Lower lobe of right lung (tissue), 2 donors: ENCODE measurements around the gene CAAP1. TPM values are rescaled to one million over a fixed set of nuclear protein-coding genes. Genes with fewer than 3 reads are reported as not detected.

Source experiments
- ATAC-seq, 2 donors: fragments of 200-7000 bp; cut with Tn5 transposase; one replicate each; pipeline ENCODE4 v1.9.1; 2020 to 2022; ENCODE audit warnings: mild to moderate bottlenecking in 2 of 2, moderate library complexity in 2 of 2
- DNase-seq: peaks from one replicate; pipeline ENCODE4 v3.0.0-alpha.2; 2020
- H3K27ac ChIP-seq: fragments of 200-600 bp; one replicate; pipeline ENCODE4 v1.8.0; 2022
- H3K27me3 ChIP-seq: fragments of 200-600 bp; one replicate; pipeline ENCODE4 v1.8.0; 2022; ENCODE audit warnings: low read depth
- H3K36me3 ChIP-seq: fragments of 200-600 bp; one replicate; pipeline ENCODE4 v1.8.0; 2022; ENCODE audit warnings: mild to moderate bottlenecking
- H3K4me1 ChIP-seq: fragments of 200-600 bp; one replicate; pipeline ENCODE4 v1.8.0; 2022
- H3K4me3 ChIP-seq: fragments of 200-600 bp; one replicate; pipeline ENCODE4 v1.8.0; 2022; ENCODE audit warnings: mild to moderate bottlenecking
- H3K9me3 ChIP-seq: fragments of 200-600 bp; one replicate; pipeline ENCODE4 v1.8.0; 2022
- intact Hi-C: fragments of 100-400 bp; cut with DNase I; formaldehyde crosslinking; loops from one replicate; pipeline ENCODE4 v1.11.0; 2022
- long read RNA-seq: library from polyadenylated mRNA; unstranded; transcript quantifications from one replicate; pipeline ENCODE4 v2.0.0, GENCODE V29; 2021
- total RNA-seq: library from RNA; stranded (reverse); fragmentation: NEBNext Ultra II Directional; extraction: Animal tissue kit (Norgen Biotek cat#: 25700); gene quantifications from one replicate; pipeline ENCODE4 v1.2.1, GENCODE V29; 2021
- TF ChIP-seq, protein P1 (sequence below): fragments of 200-600 bp; IDR thresholded peaks from one replicate; pipeline ENCODE4 v1.8.0; 2022; ENCODE audit warnings: antibody characterized with exemption, mild to moderate bottlenecking
- donor health status: DM: no; HTN: yes; CAD: no; lungs with severe emphysema.

Gene CAAP1, protein sequence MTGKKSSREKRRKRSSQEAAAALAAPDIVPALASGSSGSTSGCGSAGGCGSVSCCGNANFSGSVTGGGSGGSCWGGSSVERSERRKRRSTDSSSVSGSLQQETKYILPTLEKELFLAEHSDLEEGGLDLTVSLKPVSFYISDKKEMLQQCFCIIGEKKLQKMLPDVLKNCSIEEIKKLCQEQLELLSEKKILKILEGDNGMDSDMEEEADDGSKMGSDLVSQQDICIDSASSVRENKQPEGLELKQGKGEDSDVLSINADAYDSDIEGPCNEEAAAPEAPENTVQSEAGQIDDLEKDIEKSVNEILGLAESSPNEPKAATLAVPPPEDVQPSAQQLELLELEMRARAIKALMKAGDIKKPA
- total RNA-seq: 13.3 TPM
- long read RNA-seq, transcript CAAP1-201 (6 exons, 2,791 nt): major isoform, 13 of 22 reads
- long read RNA-seq, transcript CAAP1-206 (6 exons, 1,532 nt): minor isoform, 7 of 22 reads
- long read RNA-seq, partial matches to known transcripts: 0 of 22 reads
- long read RNA-seq, other reads (novel, unspliced or antisense): 2 of 22 reads

DNA sequence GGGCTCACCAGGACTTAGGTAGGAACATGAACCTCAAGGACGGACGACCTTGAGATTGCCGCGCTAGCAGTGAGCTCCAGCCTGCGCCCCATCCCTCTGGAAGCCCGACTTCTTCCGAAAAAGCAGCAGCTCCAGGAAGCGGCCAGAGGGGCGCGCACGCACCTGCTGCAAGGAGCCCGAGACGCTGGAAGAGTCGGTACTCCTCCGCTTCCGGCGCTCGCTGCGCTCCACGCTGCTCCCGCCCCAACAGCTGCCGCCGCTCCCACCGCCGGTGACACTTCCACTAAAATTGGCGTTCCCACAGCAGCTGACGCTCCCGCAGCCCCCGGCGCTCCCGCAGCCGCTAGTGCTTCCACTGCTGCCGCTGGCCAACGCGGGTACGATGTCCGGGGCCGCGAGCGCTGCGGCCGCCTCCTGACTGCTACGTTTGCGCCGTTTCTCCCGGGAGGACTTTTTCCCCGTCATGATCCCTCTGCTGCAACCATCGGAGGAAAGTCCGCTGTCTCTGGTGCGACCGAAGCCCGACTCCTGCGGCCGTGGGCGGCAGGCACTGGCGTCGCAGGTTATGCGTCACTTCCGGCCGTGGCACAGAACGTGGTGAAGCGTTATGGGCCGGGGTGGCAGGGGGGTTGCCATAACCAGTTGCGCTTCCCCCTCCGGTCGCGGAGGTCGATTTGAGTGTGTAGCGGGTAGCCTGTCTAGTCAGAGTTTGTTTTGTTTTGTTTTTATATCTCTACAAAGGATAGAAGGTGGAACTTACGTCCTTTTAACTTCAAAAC lies at the start of gene CAAP1:
CAAP1 (minus strand) TSS at position 552 of the 779 bp plus-strand sequence; CDS start at position 465, 87 bp downstream.
- intact Hi-C loops: no loop called here
- TF ChIP-seq, protein P1, sequence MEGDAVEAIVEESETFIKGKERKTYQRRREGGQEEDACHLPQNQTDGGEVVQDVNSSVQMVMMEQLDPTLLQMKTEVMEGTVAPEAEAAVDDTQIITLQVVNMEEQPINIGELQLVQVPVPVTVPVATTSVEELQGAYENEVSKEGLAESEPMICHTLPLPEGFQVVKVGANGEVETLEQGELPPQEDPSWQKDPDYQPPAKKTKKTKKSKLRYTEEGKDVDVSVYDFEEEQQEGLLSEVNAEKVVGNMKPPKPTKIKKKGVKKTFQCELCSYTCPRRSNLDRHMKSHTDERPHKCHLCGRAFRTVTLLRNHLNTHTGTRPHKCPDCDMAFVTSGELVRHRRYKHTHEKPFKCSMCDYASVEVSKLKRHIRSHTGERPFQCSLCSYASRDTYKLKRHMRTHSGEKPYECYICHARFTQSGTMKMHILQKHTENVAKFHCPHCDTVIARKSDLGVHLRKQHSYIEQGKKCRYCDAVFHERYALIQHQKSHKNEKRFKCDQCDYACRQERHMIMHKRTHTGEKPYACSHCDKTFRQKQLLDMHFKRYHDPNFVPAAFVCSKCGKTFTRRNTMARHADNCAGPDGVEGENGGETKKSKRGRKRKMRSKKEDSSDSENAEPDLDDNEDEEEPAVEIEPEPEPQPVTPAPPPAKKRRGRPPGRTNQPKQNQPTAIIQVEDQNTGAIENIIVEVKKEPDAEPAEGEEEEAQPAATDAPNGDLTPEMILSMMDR: peak; percentile 35
- H3K36me3 ChIP-seq: no peaks in the 10 kb centered on the region
- H3K27me3 ChIP-seq: no peaks in the 10 kb centered on the region
- peaks cover 19% of the 10 kb centered on the region for H3K4me1 ChIP-seq
- DNase-seq (peak; percentile 98), ATAC-seq (peak; percentile 99 to 100)
- H3K27ac ChIP-seq: peak within 1 kb of the TSS; percentile 99
- peak within 1 kb of the TSS; percentile 92 for H3K4me3 ChIP-seq
- no peaks in the 10 kb centered on the region for H3K9me3 ChIP-seq

DNA sequence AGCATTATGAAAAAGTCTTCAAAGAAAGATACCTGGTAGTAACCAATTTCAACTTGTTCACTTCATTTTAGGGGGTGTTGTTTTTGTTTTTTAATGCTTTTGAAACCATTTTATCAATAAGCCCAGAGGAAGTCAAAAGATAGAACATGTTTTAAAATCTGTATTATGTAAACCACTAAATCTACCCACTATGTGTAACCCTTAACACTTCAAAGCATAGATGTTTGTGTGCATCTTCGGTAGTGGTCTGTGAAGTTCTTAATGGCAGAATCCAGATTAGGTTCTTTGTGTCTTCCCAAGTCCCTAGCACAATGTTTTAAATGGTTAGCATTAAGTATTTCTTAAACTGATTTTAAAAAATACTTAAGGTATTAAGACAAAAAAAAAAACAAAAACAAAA lies 48.2 kb upstream of the CAAP1 start:
- Histone ChIP-seq H3K4me3 (no peak overlapping the region), H3K27ac (no peak overlapping the region), H3K36me3 (no peaks in the 10 kb centered on the region), H3K4me1 (peaks cover 23% of the 10 kb centered on the region), H3K27me3 (no peaks in the 10 kb centered on the region), H3K9me3 (peaks cover 6% of the 10 kb centered on the region)
- ATAC-seq (no peak), DNase-seq (no peak)
- TF ChIP-seq, protein P1: no peak
- intact Hi-C loops: no loop called here

DNA sequence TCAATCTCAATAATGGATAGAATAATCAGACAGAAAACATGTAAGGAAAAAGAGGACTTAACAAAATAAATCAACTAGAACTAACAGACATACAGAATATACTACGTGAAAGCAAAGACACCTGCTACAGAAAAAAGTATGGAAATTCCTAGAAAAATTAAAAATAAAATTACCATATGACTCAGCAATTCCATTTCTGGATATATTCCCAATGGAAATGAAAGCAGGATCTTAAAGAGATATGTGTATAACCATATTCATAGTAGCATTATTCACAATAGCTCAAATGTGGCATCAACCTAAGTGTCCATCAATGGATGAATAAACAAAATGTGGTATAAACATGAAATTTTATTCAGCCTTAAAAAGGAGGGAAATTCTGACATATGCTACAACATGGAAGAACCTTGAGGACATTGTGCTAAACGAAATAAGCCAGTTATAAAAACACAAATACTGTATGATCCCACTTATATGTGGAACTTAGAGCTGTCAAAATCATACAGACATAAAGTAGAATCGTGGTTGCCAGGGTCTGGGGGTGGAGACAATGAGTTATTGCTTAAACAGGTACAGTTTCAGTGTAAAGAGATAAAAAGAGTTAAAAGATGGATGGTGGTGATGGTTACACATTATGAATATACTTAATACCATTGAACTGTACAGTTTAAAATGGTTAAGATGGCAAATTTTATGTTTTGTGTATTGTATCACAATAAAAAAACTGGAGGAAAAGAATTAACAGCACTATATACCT lies 47.5 kb upstream of the CAAP1 start:
- TF ChIP-seq, protein P1: no peak
- no peak for ATAC-seq
- DNase-seq: no peak
- Histone ChIP-seq H3K9me3 (peaks cover 6% of the 10 kb centered on the region), H3K27ac (no peak overlapping the region), H3K36me3 (no peaks in the 10 kb centered on the region), H3K4me1 (peaks cover 17% of the 10 kb centered on the region), H3K27me3 (no peaks in the 10 kb centered on the region), H3K4me3 (no peak overlapping the region)
- intact Hi-C loops: no loop called here

DNA sequence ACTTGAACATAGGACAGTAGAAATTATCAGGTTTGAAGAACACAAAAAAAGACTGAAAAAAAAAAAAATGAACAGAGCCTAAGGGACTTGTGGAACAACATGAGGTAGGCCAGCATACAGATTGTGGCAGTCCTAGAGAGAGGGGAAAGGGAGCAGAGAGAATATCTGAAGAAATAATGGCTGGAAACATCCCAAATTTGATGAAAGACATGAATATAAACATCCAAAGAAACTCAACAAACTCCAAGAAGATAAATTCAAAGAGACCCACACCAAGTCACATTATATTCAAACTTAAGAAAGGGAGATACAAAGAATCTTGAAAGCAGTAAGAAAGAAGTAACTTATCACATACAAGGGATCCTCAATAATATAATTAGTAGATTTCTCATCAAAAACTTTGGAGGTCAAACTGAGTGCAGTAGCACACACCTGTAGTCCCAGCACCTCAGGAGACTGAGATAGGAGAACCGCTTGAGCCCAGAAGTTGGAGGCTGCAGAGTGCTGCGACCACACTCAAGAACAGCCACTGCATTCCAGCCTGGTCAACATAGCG lies 45.3 kb upstream of the CAAP1 start:
- H3K9me3 ChIP-seq: peaks cover 6% of the 10 kb centered on the region
- H3K4me1 ChIP-seq: peaks cover 5% of the 10 kb centered on the region
- intact Hi-C loops: no loop called here
- H3K27ac ChIP-seq: no peak overlapping the region
- TF ChIP-seq, protein P1: no peak
- H3K4me3 ChIP-seq: no peak overlapping the region
- H3K36me3 ChIP-seq: peaks cover 8% of the 10 kb centered on the region
- H3K27me3 ChIP-seq: no peaks in the 10 kb centered on the region
- ATAC-seq (no peak), DNase-seq (no peak)

DNA sequence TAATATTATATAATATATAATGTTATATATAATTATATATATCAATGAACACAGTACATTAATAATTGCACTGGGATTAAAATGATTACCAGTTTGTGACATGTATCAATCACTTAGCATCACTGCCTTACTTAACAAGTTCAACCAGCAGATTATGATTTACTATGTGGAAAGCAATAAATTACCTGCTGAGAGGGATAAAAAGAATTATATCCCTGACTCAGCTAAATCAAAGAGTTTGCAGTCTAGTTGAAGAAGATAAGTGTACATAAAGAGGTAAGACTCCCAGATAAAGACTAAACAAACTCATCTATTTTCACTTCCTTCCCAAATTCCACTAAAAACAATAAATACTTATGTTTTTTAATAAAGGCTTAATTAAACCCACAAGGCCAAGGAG lies 43.2 kb upstream of the CAAP1 start:
- Histone ChIP-seq H3K27me3 (no peaks in the 10 kb centered on the region), H3K27ac (no peak overlapping the region), H3K9me3 (peaks cover 6% of the 10 kb centered on the region), H3K36me3 (peaks cover 25% of the 10 kb centered on the region), H3K4me1 (no peaks in the 10 kb centered on the region), H3K4me3 (no peak overlapping the region)
- no peak for ATAC-seq
- intact Hi-C loops: no loop called here
- DNase-seq: no peak
- TF ChIP-seq, protein P1: no peak
